Fibroblast of peridontal ligament (primary cell): ENCODE data around the gene RAB44.
"Not testable (repeated sequence)": the region's sequence is repeated elsewhere in the genome, so short reads cannot be mapped to it uniquely, and the experiment has no call there.

ENCODE experiments used
- DNase-seq: peaks from one replicate; pipeline ENCODE4 v3.0.0-alpha.2; 2010; ENCODE audit errors: extremely low read depth

The RAB44 gene

GRCh38 chr6:36713846-36714245 is 16.2 kb downstream of the RAB44 start:
- no peak for DNase-seq

DNA sequence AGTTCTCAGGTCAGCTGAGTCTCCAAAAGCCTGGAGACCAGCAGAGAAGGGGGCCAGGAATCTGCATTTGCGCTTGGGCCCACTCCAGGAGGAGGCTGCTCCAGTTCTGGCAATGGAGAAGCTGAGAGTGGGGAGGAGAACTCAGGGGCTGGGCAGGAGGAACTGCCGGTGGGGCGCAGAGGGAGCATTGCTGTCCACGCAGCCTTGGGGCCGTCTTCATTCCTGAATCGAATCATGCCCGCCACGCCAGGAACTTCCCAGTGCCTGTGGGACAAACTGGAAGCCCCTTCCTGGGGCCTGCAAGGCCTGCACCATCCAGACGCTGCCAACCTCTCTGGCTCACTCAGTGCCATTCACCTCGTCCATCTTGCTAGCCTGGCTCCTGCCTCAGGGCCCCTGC is 16.9 kb downstream of the RAB44 start:
- no peak for DNase-seq

GRCh38 chr6:36715469-36715868 is 17.8 kb downstream of the RAB44 start:
- DNase-seq, result no peak

GRCh38 chr6:36716476-36717093 is 19.0 kb downstream of the RAB44 start:
- DNase-seq, result no peak

- no peak for DNase-seq
Observed at GRCh38 chr6:36717231-36717825, 19.7 kb downstream of the RAB44 start.

DNA sequence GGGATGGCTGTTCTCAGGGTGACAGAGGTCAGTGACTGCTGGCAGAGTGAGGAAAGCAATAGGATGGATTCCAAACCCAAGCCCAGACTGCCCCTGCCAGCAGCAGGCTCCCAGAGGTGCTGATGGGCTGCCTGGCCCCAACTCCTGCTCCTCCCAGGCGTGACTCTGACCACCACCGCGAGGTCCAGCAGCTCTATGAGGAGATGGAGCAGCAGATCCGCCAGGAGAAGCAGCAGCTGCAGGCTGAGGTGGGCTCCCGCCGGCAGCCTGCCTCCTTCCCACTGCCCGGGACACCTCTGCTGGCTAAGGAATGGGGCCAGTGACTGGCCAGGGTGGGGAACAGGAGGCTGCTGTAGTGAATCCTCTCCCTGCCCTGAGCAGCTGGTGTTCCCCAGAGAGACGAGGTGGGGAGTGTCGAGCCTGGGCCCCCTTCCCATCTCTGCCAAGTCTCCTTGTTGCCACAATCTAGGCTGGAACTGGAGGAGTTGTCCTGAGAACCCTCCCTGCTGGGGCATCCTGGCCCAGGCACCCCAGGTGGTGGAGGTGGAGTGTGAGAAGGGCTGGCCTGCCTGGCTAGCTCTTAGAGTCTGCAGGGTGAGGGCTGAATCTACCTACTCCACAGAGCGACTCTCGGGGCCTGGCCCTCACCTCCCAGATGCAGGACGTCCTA is 20.4 kb downstream of the RAB44 start:
- DNase-seq, result no peak

DNA sequence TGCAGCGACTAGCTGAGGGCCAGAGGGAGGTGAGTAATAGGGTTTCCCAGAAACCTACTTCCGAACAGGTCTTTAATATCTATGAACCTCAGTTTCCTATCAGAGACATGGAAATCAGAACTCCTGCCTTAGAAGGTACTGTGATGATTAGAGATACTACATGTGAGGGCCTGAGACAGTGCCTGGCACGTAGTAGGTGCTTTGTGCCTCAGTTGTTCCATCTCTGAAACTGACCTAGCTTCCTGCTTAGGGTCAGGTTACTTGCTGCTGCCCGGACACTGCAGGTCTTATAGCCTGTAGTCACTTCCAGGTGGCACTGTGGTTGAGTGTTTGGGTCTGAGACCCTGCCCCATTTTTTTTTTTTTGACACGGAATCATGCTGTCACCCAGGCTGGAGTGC is 20.9 kb downstream of the RAB44 start:
- no peak for DNase-seq

- no peak for DNase-seq
Observed at GRCh38 chr6:36719126-36719525, 21.5 kb downstream of the RAB44 start.

GRCh38 chr6:36720251-36721141 is 22.9 kb downstream of the RAB44 start:
- DNase-seq, result no peak

- no peak for DNase-seq
Observed at GRCh38 chr6:36721369-36722140, 23.9 kb downstream of the RAB44 start.

GRCh38 chr6:36722365-36722764 is 24.7 kb downstream of the RAB44 start:
- DNase-seq, result no peak

GRCh38 chr6:36722879-36723278 is 25.3 kb downstream of the RAB44 start:
- no peak for DNase-seq

- not testable (repeated sequence) for DNase-seq
Observed at GRCh38 chr6:36723992-36724391, 26.4 kb downstream of the RAB44 start.

GRCh38 chr6:36724514-36725390 is 27.1 kb downstream of the RAB44 start:
- peak; percentile 70 for DNase-seq

- no peak for DNase-seq
Observed at GRCh38 chr6:36725581-36725980, 28.0 kb downstream of the RAB44 start.

DNA sequence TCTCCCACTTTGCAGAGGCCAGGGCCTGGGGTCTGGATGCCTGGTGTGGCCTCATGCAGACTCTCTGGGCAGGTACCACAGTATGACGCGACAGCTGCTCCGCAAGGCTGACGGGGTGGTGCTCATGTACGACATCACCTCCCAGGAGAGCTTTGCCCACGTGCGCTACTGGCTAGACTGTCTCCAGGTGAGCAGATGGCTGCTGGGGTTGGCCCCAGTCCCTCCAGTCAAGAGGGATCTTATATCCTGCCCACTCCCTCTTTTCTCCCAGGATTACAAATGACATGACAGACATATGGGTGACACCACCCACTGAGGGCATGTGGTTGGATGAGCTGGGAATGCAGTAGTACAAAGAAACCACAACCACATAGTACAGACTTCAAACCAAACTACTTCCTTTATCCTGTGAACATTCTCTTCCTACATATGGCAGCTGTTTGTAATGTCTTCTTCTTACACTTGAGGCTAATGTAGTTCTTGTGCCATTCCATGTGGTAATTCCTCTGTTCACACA is 29.9 kb downstream of the RAB44 start:
- no peak for DNase-seq

DNA sequence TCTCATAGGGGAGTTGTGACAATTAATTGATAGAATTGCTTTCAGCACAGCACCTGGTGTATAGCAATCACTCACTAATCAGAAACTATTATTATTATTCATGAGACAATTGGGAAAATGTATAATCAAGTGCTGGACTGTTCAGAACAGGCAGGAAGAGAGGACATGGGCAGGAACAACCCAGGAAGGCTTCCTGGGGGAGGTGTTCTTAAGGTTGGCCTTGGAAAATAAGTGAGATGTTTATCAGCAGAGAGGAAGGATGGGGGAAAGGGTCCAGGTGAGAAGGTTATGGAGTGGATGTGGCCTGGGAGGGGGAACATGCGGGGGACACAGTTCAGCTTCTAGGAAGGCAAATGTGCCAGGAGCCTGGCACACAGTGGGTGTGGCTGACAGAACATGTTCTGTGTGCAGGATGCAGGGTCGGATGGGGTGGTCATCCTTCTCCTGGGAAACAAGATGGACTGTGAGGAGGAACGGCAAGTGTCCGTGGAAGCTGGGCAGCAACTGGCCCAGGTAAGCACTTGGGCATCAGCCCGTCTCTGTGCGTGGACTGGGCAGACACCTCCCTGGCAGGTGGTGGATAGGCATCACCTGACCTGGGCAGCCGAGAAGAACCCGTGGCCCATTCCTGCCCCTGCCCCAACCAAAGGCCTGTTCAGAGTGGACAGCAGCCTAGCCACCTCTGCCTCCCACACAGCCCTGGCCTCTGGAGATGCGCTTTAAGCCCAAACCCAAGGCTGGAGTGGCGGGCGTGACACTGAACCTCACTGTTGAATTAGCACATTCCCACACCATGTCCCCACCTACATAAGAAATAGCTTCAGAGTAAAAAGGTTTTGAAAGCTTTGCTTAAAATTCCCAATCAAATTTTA is 30.9 kb downstream of the RAB44 start:
- no peak for DNase-seq

GRCh38 chr6:36729161-36729524 is 31.5 kb downstream of the RAB44 start:
- DNase-seq, result peak; percentile 39
